Panc1 (cell line): ENCODE results near the gene SHOC2. TPM values are rescaled to one million over a fixed set of nuclear protein-coding genes. Genes with fewer than 3 reads are reported as not detected.

Experiments
- ATAC-seq: fragments of 200-7000 bp; cut with Tn5 transposase; 2 replicates; pipeline ENCODE4 v1.9.1; 2020; ENCODE audit warnings: mild to moderate bottlenecking, moderate library complexity
- BruUV-seq: library from RNA; stranded (reverse); fragments of 400-500 nt; replicated peaks from 2 replicates; lab custom pipeline; 2021; lab: Mats Ljungman, UMichigan
- CTCF ChIA-PET: fragments of 300-600 bp; sonication (Branson Sonifier 250); formaldehyde crosslinking; loops from one replicate; lab custom pipeline; 2022; ENCODE audit warnings: antibody characterized with exemption; lab: Charles Lee
- POLR2A ChIA-PET: fragments of 300-600 bp; sonication (Branson Sonifier 250); formaldehyde crosslinking; loops from one replicate; lab custom pipeline; 2022; ENCODE audit warnings: antibody characterized with exemption; lab: Charles Lee
- DNase-seq: peaks from one replicate; pipeline ENCODE4 v3.0.0-alpha.2; 2010; ENCODE audit warnings: low read depth, low spot score
- H3K27ac ChIP-seq: 2 replicates; pipeline ENCODE4 v1.5.1; 2011; ENCODE audit warnings: mild to moderate bottlenecking, low read length, inconsistent platforms
- H3K27me3 ChIP-seq: fragments of 200-500 bp; sonication (Bioruptor generic); 2 replicates; pipeline ENCODE4 v1.6.0; 2014; ENCODE audit warnings: low read length, inconsistent platforms; ENCODE audit not compliant: control insufficient read depth, insufficient read depth
- H3K36me3 ChIP-seq: fragments of 200-500 bp; sonication (Bioruptor generic); 2 replicates; pipeline ENCODE4 v1.5.1; 2014; ENCODE audit warnings: inconsistent platforms, mild to moderate bottlenecking, low read length, moderate library complexity; ENCODE audit not compliant: control insufficient read depth, insufficient read depth
- H3K4me1 ChIP-seq: 2 replicates; pipeline ENCODE4 v1.5.1; 2011; ENCODE audit warnings: inconsistent platforms, mild to moderate bottlenecking, low read length, moderate library complexity; ENCODE audit not compliant: control insufficient read depth, insufficient read depth
- H3K4me3 ChIP-seq, 2 experiments: 2 replicates each; pipeline ENCODE4 v1.5.1; 2011 to 2012; ENCODE audit warnings: low read depth in 2 of 2, low read length in 2 of 2, mild to moderate bottlenecking in 2 of 2, inconsistent platforms in 1 of 2, moderate library complexity in 1 of 2
- H3K9me3 ChIP-seq: fragments of 200-500 bp; sonication (Bioruptor generic); 2 replicates; pipeline ENCODE4 v1.5.1; 2014; ENCODE audit warnings: low read depth, mild to moderate bottlenecking, inconsistent platforms, low read length, moderate library complexity; ENCODE audit not compliant: control insufficient read depth, insufficient read depth
- CTCF ChIP-seq: fragments of 450-650 bp; IDR thresholded peaks from 2 replicates; pipeline ENCODE4 v1.5.1; 2017; ENCODE audit warnings: mild to moderate bottlenecking
- POLR2AphosphoS5 ChIP-seq: IDR thresholded peaks from 2 replicates; pipeline ENCODE4 v1.6.1; 2012; ENCODE audit warnings: mild to moderate bottlenecking, low read depth, low read length, moderate library complexity
- SIN3A ChIP-seq: IDR thresholded peaks from 2 replicates; pipeline ENCODE4 v1.6.1; 2012; ENCODE audit warnings: low read depth, mild to moderate bottlenecking, low read length, moderate library complexity, borderline replicate concordance; ENCODE audit not compliant: insufficient read depth
- TCF7L2 ChIP-seq: IDR thresholded peaks from 2 replicates; pipeline ENCODE4 v1.6.1; 2011; ENCODE audit warnings: mild to moderate bottlenecking, low read depth, low read length, inconsistent platforms
- in situ Hi-C: cut with HindIII; loops from 2 replicates; pipeline ENCODE4 v1.10.0; 2016; ENCODE audit warnings: low sequenced_read_pairs, low pct_unique_long_range_greater_than_20kb
- intact Hi-C: fragments of 100-400 bp; cut with micrococcal nuclease; formaldehyde crosslinking; loops from one replicate; pipeline ENCODE4 v1.10.0; 2022; ENCODE audit not compliant: unreplicated experiment
- total RNA-seq: library from RNA; stranded (reverse); gene quantifications from one replicate; pipeline ENCODE4 v1.2.1, GENCODE V29; 2021; ENCODE audit not compliant: unreplicated experiment
- TF ChIP-seq, protein P1 (sequence below), 2 experiments: IDR thresholded peaks; 2 replicates each; pipeline ENCODE4 v1.6.1; 2011 to 2012; ENCODE audit warnings: low read depth in 2 of 2, control low read depth in 1 of 2, low read length in 1 of 2, mild to moderate bottlenecking in 1 of 2, moderate library complexity in 1 of 2; ENCODE audit not compliant: insufficient read depth in 1 of 2

The SHOC2 gene
- total RNA-seq, 1 experiment from 2014 or later = 56.6 TPM

DNA sequence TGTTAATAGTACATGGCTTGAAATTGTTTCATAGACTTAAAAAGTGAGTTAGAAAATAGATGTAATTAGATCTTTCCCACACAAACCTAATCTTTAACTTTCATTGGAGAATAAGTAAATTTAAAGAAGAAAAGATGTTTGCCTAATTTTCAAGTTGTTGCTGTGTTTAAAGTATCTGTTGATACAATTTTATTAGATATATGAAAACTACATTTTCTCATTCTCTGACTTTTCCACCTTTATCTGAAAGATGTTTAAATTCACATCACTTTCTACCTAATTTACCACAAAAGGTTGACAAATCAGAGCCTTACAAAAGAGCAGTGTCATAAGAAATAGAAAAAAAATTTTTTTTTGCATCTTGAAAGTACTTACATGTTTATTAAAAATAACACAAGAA lies 45.8 kb downstream of the SHOC2 start:
- TF ChIP-seq SIN3A (no peak), TCF7L2 (no peak), POLR2AphosphoS5 (no peak), CTCF (no peak)
- TF ChIP-seq, protein P1, sequence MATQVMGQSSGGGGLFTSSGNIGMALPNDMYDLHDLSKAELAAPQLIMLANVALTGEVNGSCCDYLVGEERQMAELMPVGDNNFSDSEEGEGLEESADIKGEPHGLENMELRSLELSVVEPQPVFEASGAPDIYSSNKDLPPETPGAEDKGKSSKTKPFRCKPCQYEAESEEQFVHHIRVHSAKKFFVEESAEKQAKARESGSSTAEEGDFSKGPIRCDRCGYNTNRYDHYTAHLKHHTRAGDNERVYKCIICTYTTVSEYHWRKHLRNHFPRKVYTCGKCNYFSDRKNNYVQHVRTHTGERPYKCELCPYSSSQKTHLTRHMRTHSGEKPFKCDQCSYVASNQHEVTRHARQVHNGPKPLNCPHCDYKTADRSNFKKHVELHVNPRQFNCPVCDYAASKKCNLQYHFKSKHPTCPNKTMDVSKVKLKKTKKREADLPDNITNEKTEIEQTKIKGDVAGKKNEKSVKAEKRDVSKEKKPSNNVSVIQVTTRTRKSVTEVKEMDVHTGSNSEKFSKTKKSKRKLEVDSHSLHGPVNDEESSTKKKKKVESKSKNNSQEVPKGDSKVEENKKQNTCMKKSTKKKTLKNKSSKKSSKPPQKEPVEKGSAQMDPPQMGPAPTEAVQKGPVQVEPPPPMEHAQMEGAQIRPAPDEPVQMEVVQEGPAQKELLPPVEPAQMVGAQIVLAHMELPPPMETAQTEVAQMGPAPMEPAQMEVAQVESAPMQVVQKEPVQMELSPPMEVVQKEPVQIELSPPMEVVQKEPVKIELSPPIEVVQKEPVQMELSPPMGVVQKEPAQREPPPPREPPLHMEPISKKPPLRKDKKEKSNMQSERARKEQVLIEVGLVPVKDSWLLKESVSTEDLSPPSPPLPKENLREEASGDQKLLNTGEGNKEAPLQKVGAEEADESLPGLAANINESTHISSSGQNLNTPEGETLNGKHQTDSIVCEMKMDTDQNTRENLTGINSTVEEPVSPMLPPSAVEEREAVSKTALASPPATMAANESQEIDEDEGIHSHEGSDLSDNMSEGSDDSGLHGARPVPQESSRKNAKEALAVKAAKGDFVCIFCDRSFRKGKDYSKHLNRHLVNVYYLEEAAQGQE (IDR thresholded peaks at IDR 0.05; ENCODE audit: insufficient read depth in 1 of 2, low read depth in 2 of 2, low read length in 1 of 2) = no peak
- no peak for DNase-seq
- ATAC-seq = no peak
- H3K4me3 ChIP-seq = no peak overlapping the region
- in situ Hi-C loops (no loop called here), intact Hi-C loops (no loop called here)
- H3K36me3 ChIP-seq = no peaks in the 10 kb centered on the region; the same call in 1 of the 2 replicates
- POLR2A ChIA-PET = no interaction called here
- no peak overlapping the region for H3K27ac ChIP-seq
- no TSS peak for BruUV-seq
- CTCF ChIA-PET = no interaction called here
- peaks cover 3% of the 10 kb centered on the region; the same call in 1 of the 2 replicates for H3K4me1 ChIP-seq
- H3K9me3 ChIP-seq = no peaks in the 10 kb centered on the region
- no peaks in the 10 kb centered on the region for H3K27me3 ChIP-seq

DNA sequence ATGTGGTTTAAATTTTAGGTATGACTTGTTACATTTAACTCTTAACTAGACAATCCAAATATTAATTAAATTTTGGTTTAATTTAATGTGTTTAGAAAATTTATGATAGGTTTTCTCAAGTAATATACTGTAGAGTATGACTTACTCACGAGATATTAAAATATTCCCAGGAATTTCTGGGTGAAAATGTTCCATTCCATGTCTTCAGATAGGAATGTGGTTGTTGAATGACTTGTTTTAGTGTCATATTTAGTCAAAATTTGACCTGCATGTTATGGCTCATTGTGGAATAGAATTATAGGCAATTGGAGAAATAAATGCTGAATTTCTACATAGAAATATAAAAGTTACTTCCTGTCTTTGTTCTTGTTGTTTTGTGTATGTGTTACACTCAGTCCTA lies 46.7 kb downstream of the SHOC2 start:
- TF ChIP-seq CTCF (no peak), SIN3A (no peak), TCF7L2 (no peak), POLR2AphosphoS5 (no peak)
- TF ChIP-seq, protein P1 (IDR thresholded peaks at IDR 0.05; ENCODE audit: insufficient read depth in 1 of 2, low read depth in 2 of 2, low read length in 1 of 2) = no peak
- H3K36me3 ChIP-seq = no peaks in the 10 kb centered on the region; the same call in 1 of the 2 replicates
- H3K27ac ChIP-seq = no peak overlapping the region
- BruUV-seq = no TSS peak
- H3K4me1 ChIP-seq = peaks cover 3% of the 10 kb centered on the region; the same call in 1 of the 2 replicates
- ATAC-seq (no peak), DNase-seq (no peak)
- no peaks in the 10 kb centered on the region for H3K27me3 ChIP-seq
- ChIA-PET POLR2A (no interaction called here), CTCF (no interaction called here)
- H3K4me3 ChIP-seq = no peak overlapping the region
- intact Hi-C loops (no loop called here), in situ Hi-C loops (no loop called here)
- no peaks in the 10 kb centered on the region for H3K9me3 ChIP-seq
